Fibroblast of villous mesenchyme (primary cell): ENCODE results near the gene DDAH1. TPM values are rescaled to one million over a fixed set of nuclear protein-coding genes. Genes with fewer than 3 reads are reported as not detected.

Experiments used
- DNase-seq: peaks from one replicate; pipeline ENCODE4 v3.0.0-alpha.2; 2010; ENCODE audit warnings: low read depth
- H3K4me3 ChIP-seq: 2 replicates; pipeline ENCODE4 v1.5.1; 2011; ENCODE audit warnings: low read depth, mild to moderate bottlenecking, low read length
- total RNA-seq: library from RNA; depleted of rRNA; stranded (reverse); fragments of >200 nt; gene quantifications from 2 replicates; pipeline ENCODE4 v1.2.3, GENCODE V29; 2012
- TF ChIP-seq, protein P1 (sequence below): IDR thresholded peaks from 2 replicates; pipeline ENCODE4 v1.5.1; 2012; ENCODE audit warnings: low read depth, mild to moderate bottlenecking, low read length; ENCODE audit not compliant: insufficient read depth

The DDAH1 gene
- total RNA-seq, 1 donor: 259 TPM

DNA sequence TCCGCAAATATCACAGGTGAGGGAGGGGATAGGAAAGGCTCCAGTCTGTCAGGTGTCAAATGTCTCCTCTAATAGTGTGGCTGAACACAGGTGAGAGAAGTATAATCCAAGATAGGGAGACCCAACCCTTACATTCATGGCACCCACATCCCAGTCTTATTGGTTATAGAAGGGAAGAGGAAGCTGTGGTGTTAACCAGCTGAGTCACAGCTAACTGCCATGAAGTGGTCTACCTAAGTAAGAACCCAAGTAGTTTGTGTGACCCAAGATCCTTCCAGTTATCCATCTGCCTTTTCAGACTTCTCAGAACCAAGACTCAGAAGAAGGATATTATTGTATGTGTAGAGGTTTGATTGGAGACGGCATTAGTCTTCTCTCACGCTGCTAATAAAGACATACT is 37.1 kb downstream of the DDAH1 start:
- TF ChIP-seq, protein P1, sequence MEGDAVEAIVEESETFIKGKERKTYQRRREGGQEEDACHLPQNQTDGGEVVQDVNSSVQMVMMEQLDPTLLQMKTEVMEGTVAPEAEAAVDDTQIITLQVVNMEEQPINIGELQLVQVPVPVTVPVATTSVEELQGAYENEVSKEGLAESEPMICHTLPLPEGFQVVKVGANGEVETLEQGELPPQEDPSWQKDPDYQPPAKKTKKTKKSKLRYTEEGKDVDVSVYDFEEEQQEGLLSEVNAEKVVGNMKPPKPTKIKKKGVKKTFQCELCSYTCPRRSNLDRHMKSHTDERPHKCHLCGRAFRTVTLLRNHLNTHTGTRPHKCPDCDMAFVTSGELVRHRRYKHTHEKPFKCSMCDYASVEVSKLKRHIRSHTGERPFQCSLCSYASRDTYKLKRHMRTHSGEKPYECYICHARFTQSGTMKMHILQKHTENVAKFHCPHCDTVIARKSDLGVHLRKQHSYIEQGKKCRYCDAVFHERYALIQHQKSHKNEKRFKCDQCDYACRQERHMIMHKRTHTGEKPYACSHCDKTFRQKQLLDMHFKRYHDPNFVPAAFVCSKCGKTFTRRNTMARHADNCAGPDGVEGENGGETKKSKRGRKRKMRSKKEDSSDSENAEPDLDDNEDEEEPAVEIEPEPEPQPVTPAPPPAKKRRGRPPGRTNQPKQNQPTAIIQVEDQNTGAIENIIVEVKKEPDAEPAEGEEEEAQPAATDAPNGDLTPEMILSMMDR: no peak
- no peak for DNase-seq
- no peak overlapping the region for H3K4me3 ChIP-seq

DNA sequence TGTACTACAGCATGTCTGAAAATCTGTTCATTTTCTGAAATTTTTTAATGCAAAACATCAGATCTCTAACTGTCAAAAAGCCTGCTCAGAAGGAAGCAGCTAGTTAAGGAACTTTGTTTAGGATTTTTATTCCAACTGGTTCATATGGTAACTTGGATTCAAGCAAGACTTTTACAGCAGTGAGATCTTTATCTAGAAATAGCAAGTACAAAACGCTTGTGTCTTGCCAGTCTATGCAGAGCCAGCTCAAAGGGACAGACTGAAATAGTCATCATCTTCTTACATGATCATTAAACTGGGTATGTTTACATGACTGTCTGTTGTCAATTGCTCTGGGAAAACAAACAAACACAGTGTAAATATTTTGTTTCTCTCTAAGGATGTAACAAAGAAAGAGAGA is 37.6 kb downstream of the DDAH1 start:
- TF ChIP-seq, protein P1: no peak
- H3K4me3 ChIP-seq: no peak overlapping the region
- DNase-seq: peak; percentile 50

DNA sequence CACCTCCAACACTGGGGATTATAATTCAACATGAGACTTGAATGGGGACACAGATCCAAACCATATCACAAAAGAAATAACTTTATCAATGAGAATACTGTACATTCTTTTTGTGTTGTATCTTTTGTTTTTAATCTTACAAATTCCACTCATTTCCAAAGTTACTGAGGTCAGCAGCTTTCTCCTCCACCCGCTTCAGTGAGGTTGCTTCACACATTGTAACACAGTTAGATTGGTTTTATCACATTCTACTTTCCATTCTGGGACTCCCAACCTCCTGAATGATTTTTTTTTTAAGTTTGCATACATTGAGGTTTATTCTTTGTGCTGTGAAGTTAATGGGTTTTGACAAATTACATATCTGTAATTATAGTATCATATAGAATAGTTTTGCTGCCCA is 43.8 kb downstream of the DDAH1 start:
- no peak overlapping the region for H3K4me3 ChIP-seq
- DNase-seq: peak; percentile 37
- TF ChIP-seq, protein P1: no peak

DNA sequence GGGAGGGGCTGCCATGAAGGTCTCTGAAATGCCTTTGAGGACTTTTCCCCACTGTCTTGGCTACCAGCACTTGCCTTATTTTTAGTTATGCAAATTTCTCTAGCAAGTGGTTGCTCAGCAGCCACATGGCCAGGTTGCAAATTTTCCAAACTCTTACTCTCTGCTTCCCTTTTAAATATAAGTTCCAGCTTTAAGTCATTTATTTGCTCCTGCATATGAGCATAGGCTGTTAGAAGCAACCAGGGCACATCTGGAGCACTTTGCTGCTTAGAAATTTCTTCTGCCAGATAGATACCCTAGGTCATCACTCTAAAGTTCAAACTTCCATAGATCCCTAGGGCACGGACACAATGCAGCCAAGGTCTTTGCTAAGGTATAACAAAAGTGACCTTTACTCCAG is 44.8 kb downstream of the DDAH1 start:
- H3K4me3 ChIP-seq: no peak overlapping the region
- TF ChIP-seq, protein P1: no peak

DNA sequence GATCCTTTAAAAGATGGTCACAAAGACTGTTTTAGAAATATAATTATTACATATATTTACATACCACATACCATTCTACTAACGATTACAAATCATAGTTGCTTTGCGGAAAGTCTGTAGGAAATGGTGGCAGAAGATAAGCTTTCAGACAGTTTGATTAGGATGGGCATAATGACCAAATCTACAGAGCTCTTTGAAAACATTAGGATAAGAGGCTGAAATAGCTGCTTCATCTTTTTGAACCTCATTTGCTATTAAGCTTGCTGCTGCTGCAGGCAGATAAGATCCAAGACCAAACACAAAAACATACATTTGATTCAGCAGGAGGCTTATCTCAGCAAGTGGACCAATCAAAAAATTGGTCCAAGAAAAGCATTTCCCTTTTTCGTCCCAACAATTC is 47.1 kb downstream of the DDAH1 start:
- no peak overlapping the region for H3K4me3 ChIP-seq

More for the DNA sequence above, 44.8 kb downstream of the DDAH1 start:
- DNase-seq: no peak

DNA sequence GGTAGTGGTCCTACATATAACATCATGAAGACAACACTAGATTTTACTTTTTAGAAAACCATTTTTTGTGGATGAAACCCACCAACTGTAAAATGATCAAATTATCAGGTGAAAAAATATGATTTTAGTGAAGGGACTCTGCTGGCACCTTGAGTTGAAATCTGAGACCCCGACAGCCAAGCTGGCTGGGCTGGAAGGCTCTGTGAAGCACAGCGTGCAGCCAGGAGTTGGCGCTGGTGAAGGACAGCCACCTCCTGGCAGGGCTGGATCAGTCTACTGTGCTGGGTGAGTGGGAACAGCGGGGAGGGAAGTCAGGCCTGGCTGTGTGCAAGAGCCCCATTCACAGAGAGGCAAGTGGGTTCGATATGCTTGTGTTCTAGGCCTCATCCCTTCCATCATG is 47.9 kb downstream of the DDAH1 start:
- TF ChIP-seq, protein P1: no peak

More for the DNA sequence above, 47.1 kb downstream of the DDAH1 start:
- DNase-seq: no peak
- TF ChIP-seq, protein P1: no peak

DNA sequence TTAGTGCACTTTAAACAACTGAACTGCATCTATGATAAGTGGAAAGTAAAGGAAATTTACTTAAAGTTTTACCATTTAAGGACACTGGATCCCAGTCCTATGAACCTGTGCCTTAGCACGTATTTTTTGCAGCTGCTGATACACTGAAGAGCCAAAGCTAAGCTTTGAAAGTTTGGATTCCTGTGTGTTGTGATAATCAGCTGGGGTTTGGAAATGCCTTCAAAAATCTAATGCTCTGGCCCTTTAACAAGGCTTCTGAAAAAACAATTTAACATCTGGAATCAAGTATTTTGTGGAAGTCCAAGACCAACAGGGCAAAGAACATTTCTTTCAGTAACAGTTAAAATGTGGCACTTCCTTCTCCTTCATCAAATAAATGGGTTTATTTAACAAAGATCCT is 51.8 kb downstream of the DDAH1 start:
- H3K4me3 ChIP-seq: no peak overlapping the region
- no peak for DNase-seq
- TF ChIP-seq, protein P1: no peak

More for the DNA sequence above, 47.9 kb downstream of the DDAH1 start:
- DNase-seq: no peak
- H3K4me3 ChIP-seq: no peak overlapping the region
